K562 (cell line): Measurements from ENCODE around the gene NDUFAF3. TPM values are rescaled to one million over a fixed set of nuclear protein-coding genes. Genes with fewer than 3 reads are reported as not detected.
A peak's percentile ranks its signal among the peaks of the same experiment; 100 is the strongest.

ENCODE experiments used
- CHD4 ChIP-seq: fragments of 200-600 bp; sonication (generic); IDR thresholded peaks from 3 replicates; pipeline ENCODE4 v1.6.1; 2012; ENCODE audit warnings: low read depth, mild to moderate bottlenecking, mixed read lengths, low read length, inconsistent platforms; ENCODE audit not compliant: insufficient read depth, insufficient replicate concordance, poor library complexity, severe bottlenecking
- DNMT1 ChIP-seq: fragments of 450-650 bp; IDR thresholded peaks from 2 replicates; pipeline ENCODE4 v1.6.1; 2016; ENCODE audit warnings: antibody characterized with exemption, mild to moderate bottlenecking
- GATAD2B ChIP-seq: fragments of 450-650 bp; IDR thresholded peaks from 2 replicates; pipeline ENCODE4 v1.6.1; 2017; ENCODE audit warnings: mild to moderate bottlenecking, borderline replicate concordance
- HDAC6 ChIP-seq: IDR thresholded peaks from 2 replicates; pipeline ENCODE4 v1.6.1; 2012; ENCODE audit warnings: low read depth, mild to moderate bottlenecking, control low read depth, inconsistent platforms, low read length, moderate library complexity
- HES1 ChIP-seq: fragments of 450-650 bp; IDR thresholded peaks from 2 replicates; pipeline ENCODE4 v1.6.1; 2016; ENCODE audit warnings: low read depth, mild to moderate bottlenecking, moderate library complexity
- IFI16 ChIP-seq: fragments of 250-450 bp; sonication (Bioruptor Pico); IDR thresholded peaks from 2 replicates; pipeline ENCODE4 v2.1.2; 2022; ENCODE audit warnings: mild to moderate bottlenecking, inconsistent platforms
- MCM5 ChIP-seq: fragments of 450-650 bp; IDR thresholded peaks from 2 replicates; pipeline ENCODE4 v1.6.1; 2016; ENCODE audit warnings: low read depth
- MITF ChIP-seq: IDR thresholded peaks from 2 replicates; pipeline ENCODE4 v1.6.1; 2014; ENCODE audit warnings: antibody characterized with exemption
- NFIC ChIP-seq: fragments of 450-650 bp; IDR thresholded peaks from 2 replicates; pipeline ENCODE4 v1.6.1; 2017; ENCODE audit warnings: mild to moderate bottlenecking, inconsistent platforms
- POLR2B ChIP-seq: fragments of 450-650 bp; IDR thresholded peaks from 2 replicates; pipeline ENCODE4 v1.6.1; 2018; ENCODE audit warnings: low read depth; ENCODE audit not compliant: partially characterized antibody
- RCOR1 ChIP-seq, 2 experiments: IDR thresholded peaks; 2 replicates each; pipeline ENCODE4 v1.6.1; 2012; ENCODE audit warnings: low read depth in 2 of 2, low read length in 2 of 2, borderline replicate concordance in 1 of 2, improper control_type of control experiment in 1 of 2
- SETDB1 ChIP-seq: IDR thresholded peaks from one replicate; pipeline ENCODE4 v1.6.1; 2012; ENCODE audit warnings: low read length, control low read depth, inconsistent platforms
- SMARCA5 ChIP-seq: fragments of 450-650 bp; IDR thresholded peaks from 2 replicates; pipeline ENCODE4 v1.6.1; 2016
- TRIM25 ChIP-seq: fragments of 450-650 bp; IDR thresholded peaks from 2 replicates; pipeline ENCODE4 v1.7.0; 2016; ENCODE audit warnings: borderline replicate concordance
- ZFP36 ChIP-seq: fragments of 150-350 bp; IDR thresholded peaks from 2 replicates; pipeline ENCODE4 v1.6.1; 2018; ENCODE audit warnings: low read length, low read depth; ENCODE audit not compliant: partially characterized antibody
- ZNF143 ChIP-seq: sonication (generic); formaldehyde crosslinking; IDR thresholded peaks from 2 replicates; pipeline ENCODE4 v1.9.0; 2022; ENCODE audit warnings: mild to moderate bottlenecking, missing genetic modification reagents
- ZNF184 ChIP-seq: sonication (generic); formaldehyde crosslinking; IDR thresholded peaks from 2 replicates; pipeline ENCODE4 v1.5.0; 2020; ENCODE audit warnings: missing genetic modification reagents
- ZNF561 ChIP-seq: fragments of 450-650 bp; formaldehyde crosslinking; conservative IDR thresholded peaks from 2 replicates; pipeline ENCODE4 v1.4.0; 2020; ENCODE audit warnings: mild to moderate bottlenecking, moderate library complexity
- ZNF592 ChIP-seq: fragments of 450-650 bp; IDR thresholded peaks from 2 replicates; pipeline ENCODE4 v1.6.1; 2017; ENCODE audit warnings: antibody characterized with exemption, mild to moderate bottlenecking
- ZNF830 ChIP-seq: fragments of 250-450 bp; sonication (Bioruptor Pico); IDR thresholded peaks from 2 replicates; pipeline ENCODE4 v1.5.0; 2021; ENCODE audit warnings: mild to moderate bottlenecking
- ZSCAN32 ChIP-seq: fragments of 450-650 bp; formaldehyde crosslinking; IDR thresholded peaks from 2 replicates; pipeline ENCODE4 v1.4.0; 2020; ENCODE audit warnings: mild to moderate bottlenecking, moderate library complexity
- polyA plus RNA-seq, 8 experiments: library from polyadenylated mRNA; depleted of rRNA in 4 of 8; stranded (reverse) in 5 of 8; unstranded in 3 of 8; fragments of >200 nt; fragmentation: Nextera tagmentation in 2 of 8; fragmentation: Illumina TruSeq in 1 of 8; extraction: Ambion mirVana in 2 of 8; extraction: Trizol in 1 of 8; gene quantifications; 2 replicates each; pipeline versions ENCODE4 v1.2.1 to v1.2.3, GENCODE V29; 2011 to 2014; ENCODE audit warnings: inconsistent platforms in 1 of 8, missing spikeins in 1 of 8
- total RNA-seq, 7 experiments: library from RNA; depleted of rRNA in 6 of 7; stranded (reverse); fragments of >200 nt in 6 of 7; fragmentation: Illumina TruSeq in 2 of 7; extraction: Trizol in 2 of 7; gene quantifications; 2 replicates each; pipeline versions ENCODE4 v1.2.1 to v1.2.3, GENCODE V29; 2011 to 2021; ENCODE audit warnings: low replicate concordance in 1 of 7

The NDUFAF3 gene
- total and polyA plus RNA-seq, 9 of the 15 experiments (the other 6 are each of a cell fraction or from before 2014, with no cell fraction given), result 17.0 to 127 (median 36.3) TPM

- TF ChIP-seq MITF (no peak), ZNF561 (CRISPR knock-in tag) (no peak), NFIC (peak; percentile 63), ZNF143 (CRISPR knock-in tag) (no peak), MCM5 (no peak), ZNF592 (peak; percentile 90), CHD4 (no peak), DNMT1 (no peak), TRIM25 (no peak), RCOR1 (IDR thresholded peaks at IDR 0.05; ENCODE audit: borderline replicate concordance in 1 of 2, low read depth in 2 of 2, low read length in 2 of 2) (peak in 1 of 2 experiments; percentile 10; a peak in 1 of 4 replicates), ZNF830 (CRISPR knock-in tag) (0 out of 2 replicates have a peak, but pooled peaks have one; percentile 22), IFI16 (CRISPR knock-in tag) (no peak), SMARCA5 (no peak), HDAC6 (0 out of 2 replicates have a peak, but pooled peaks have one; percentile 56), GATAD2B (no peak), ZNF184 (CRISPR knock-in tag) (no peak), SETDB1 (no peak), ZSCAN32 (no peak), POLR2B (peak; percentile 97), HES1 (no peak), ZFP36 (peak; percentile 25)
These were observed 7.0 kb downstream of the NDUFAF3 start, which contains the start of gene IMPDH2 (continued) for GRCh38 chr3:49028673-49029562.
